Esophagus muscularis mucosa (tissue), 4 donors: Measurements from ENCODE around the gene PDZK1. TPM values are rescaled to one million over a fixed set of nuclear protein-coding genes. Genes with fewer than 3 reads are reported as not detected.

Experiments used
- DNase-seq: peaks from one replicate; pipeline ENCODE4 v3.0.0-alpha.2; 2017; ENCODE audit errors: extremely low spot score
- H3K27ac ChIP-seq, 4 donors: fragments of 200-600 bp; sonication (generic); replicated peaks in 1 of 4; 1 replicate in 3 of 4; 2 replicates in 1 of 4; pipeline ENCODE4 v1.5.1; 2016 to 2019; ENCODE audit warnings: mild to moderate bottlenecking in 1 of 4
- H3K27me3 ChIP-seq, 4 donors: fragments of 200-600 bp; sonication (generic); one replicate each; pipeline versions ENCODE4 v1.5.1 to v1.6.0; 2016 to 2019
- H3K36me3 ChIP-seq, 4 donors: fragments of 200-600 bp; sonication (generic); one replicate each; pipeline ENCODE4 v1.5.1; 2016 to 2019
- H3K4me1 ChIP-seq, 4 donors: fragments of 200-600 bp; sonication (generic); one replicate each; pipeline ENCODE4 v1.5.1; 2016 to 2019
- H3K4me3 ChIP-seq, 4 donors: fragments of 200-600 bp; sonication (generic); 1 replicate in 2 of 4; 2 replicates in 2 of 4; pipeline ENCODE4 v1.5.1; 2016 to 2019; ENCODE audit warnings: mild to moderate bottlenecking in 4 of 4, moderate library complexity in 1 of 4
- H3K9me3 ChIP-seq, 4 donors: fragments of 200-600 bp; sonication (generic); 1 replicate in 3 of 4; 2 replicates in 1 of 4; pipeline ENCODE4 v1.5.1; 2016 to 2019
- CTCF ChIP-seq, 3 experiments: fragments of 200-600 bp in 2 of 3; fragments of 450-650 bp in 1 of 3; sonication (generic) in 2 of 3; IDR thresholded peaks; one replicate each; pipeline ENCODE4 v1.5.1; 2017 to 2019; ENCODE audit warnings: antibody characterized with exemption in 3 of 3, mild to moderate bottlenecking in 2 of 3, moderate library complexity in 1 of 3
- EP300 ChIP-seq: sonication (generic); formaldehyde crosslinking; IDR thresholded peaks from one replicate; pipeline ENCODE4 v1.6.1; 2017; ENCODE audit warnings: antibody characterized with exemption
- POLR2A ChIP-seq: fragments of 450-650 bp; IDR thresholded peaks from one replicate; pipeline ENCODE4 v1.6.1; 2017; ENCODE audit warnings: antibody characterized with exemption, moderate library complexity, mild to moderate bottlenecking, low read depth
- POLR2AphosphoS5 ChIP-seq, 2 donors: sonication (generic); formaldehyde crosslinking; IDR thresholded peaks; one replicate each; pipeline ENCODE4 v1.6.1; 2017; ENCODE audit warnings: antibody characterized with exemption in 2 of 2
- WGBS: methylation state at CpG from one replicate; pipeline ENCODE4 v1.1.5; 2018; 5-methylcytosine and 5-hydroxymethylcytosine counted together
- intact Hi-C: fragments of 100-400 bp; cut with DNase I; formaldehyde crosslinking; loops from one replicate; pipeline ENCODE4 v1.15.1; 2023
- total RNA-seq, 4 donors: library from RNA; depleted of rRNA; stranded (reverse); fragments of >200 nt; gene quantifications; one replicate each; pipeline versions ENCODE4 v1.1.0 to v1.2.1, GENCODE V29; 2016

PDZK1 gene
- total RNA-seq, 4 donors from 2014 or later = 0.75 TPM; not detected in 3

- Histone ChIP-seq H3K27ac (no peak overlapping the region), H3K4me3 (no peak overlapping the region), H3K27me3 (no peaks in the 10 kb centered on the region), H3K9me3 (no peaks in the 10 kb centered on the region), H3K4me1 (no peaks in the 10 kb centered on the region), H3K36me3 (no peaks in the 10 kb centered on the region)
- TF ChIP-seq POLR2A = no peak
- no peak for TF ChIP-seq POLR2AphosphoS5 (IDR thresholded peaks at IDR 0.05)
- no peak for TF ChIP-seq CTCF (IDR thresholded peaks at IDR 0.05)
- no peak for TF ChIP-seq EP300
- no peak for DNase-seq
- WGBS = 84% methylated on average over 7 of the region's 7 CpGs
- intact Hi-C loops = no loop called here
These were observed 1.5 kb downstream of the PDZK1 start for GRCh38 chr1:145705622-145706021.

GRCh38 chr1:145702826-145703225, 4.3 kb downstream of the PDZK1 start:
- intact Hi-C loops = no loop called here
- TF ChIP-seq EP300 = no peak
- TF ChIP-seq CTCF (IDR thresholded peaks at IDR 0.05) = no peak
- TF ChIP-seq POLR2AphosphoS5 (IDR thresholded peaks at IDR 0.05) = no peak
- no peak for TF ChIP-seq POLR2A
- H3K27ac ChIP-seq = no peak overlapping the region
- DNase-seq = no peak
- 89% methylated on average over 7 of the region's 7 CpGs for WGBS
- no peaks in the 10 kb centered on the region for H3K36me3 ChIP-seq
- H3K9me3 ChIP-seq = no peaks in the 10 kb centered on the region
- no peaks in the 10 kb centered on the region for H3K4me1 ChIP-seq
- H3K4me3 ChIP-seq = no peak overlapping the region
- no peaks in the 10 kb centered on the region for H3K27me3 ChIP-seq

- intact Hi-C loops = no loop called here
- TF ChIP-seq EP300 (no peak), CTCF (IDR thresholded peaks at IDR 0.05) (no peak), POLR2AphosphoS5 (IDR thresholded peaks at IDR 0.05) (no peak), POLR2A (no peak)
These were observed 5.1 kb downstream of the PDZK1 start for GRCh38 chr1:145702052-145702451.

GRCh38 chr1:145701306-145701862, 5.8 kb downstream of the PDZK1 start:
- Histone ChIP-seq H3K27ac (no peak overlapping the region), H3K4me3 (no peak overlapping the region), H3K9me3 (no peaks in the 10 kb centered on the region), H3K27me3 (no peaks in the 10 kb centered on the region), H3K36me3 (no peaks in the 10 kb centered on the region), H3K4me1 (no peaks in the 10 kb centered on the region)
- TF ChIP-seq CTCF (IDR thresholded peaks at IDR 0.05) = no peak
- no peak for TF ChIP-seq EP300
- no peak for TF ChIP-seq POLR2AphosphoS5 (IDR thresholded peaks at IDR 0.05)
- no peak for TF ChIP-seq POLR2A
- DNase-seq = no peak
- WGBS = 74% methylated on average over 2 of the region's 2 CpGs
- intact Hi-C loops = no loop called here

More at GRCh38 chr1:145702052-145702451, 5.1 kb downstream of the PDZK1 start:
- Histone ChIP-seq H3K9me3 (no peaks in the 10 kb centered on the region), H3K36me3 (no peaks in the 10 kb centered on the region), H3K4me1 (no peaks in the 10 kb centered on the region), H3K4me3 (no peak overlapping the region), H3K27me3 (no peaks in the 10 kb centered on the region), H3K27ac (no peak overlapping the region)
- DNase-seq = no peak
- 88% methylated on average over 2 of the region's 2 CpGs for WGBS

- Histone ChIP-seq H3K27me3 (no peaks in the 10 kb centered on the region), H3K27ac (no peak overlapping the region), H3K36me3 (no peaks in the 10 kb centered on the region), H3K4me1 (peaks cover 0 to under 1% (median 0%) of the 10 kb centered on the region in 4 donors), H3K9me3 (no peaks in the 10 kb centered on the region), H3K4me3 (no peak overlapping the region)
- no peak for DNase-seq
- intact Hi-C loops = no loop called here
- no peak for TF ChIP-seq EP300
- no peak for TF ChIP-seq CTCF (IDR thresholded peaks at IDR 0.05)
- no peak for TF ChIP-seq POLR2A
- no peak for TF ChIP-seq POLR2AphosphoS5 (IDR thresholded peaks at IDR 0.05)
- 95% methylated on average over 3 of the region's 3 CpGs for WGBS
These were observed 10.6 kb downstream of the PDZK1 start for GRCh38 chr1:145696630-145696960.
